ENCODE results near the gene CASKIN2.
"Not testable (repeated sequence)": the region's sequence is repeated elsewhere in the genome, so short reads cannot be mapped to it uniquely, and the experiment has no call there.

Gene CASKIN2

DNA sequence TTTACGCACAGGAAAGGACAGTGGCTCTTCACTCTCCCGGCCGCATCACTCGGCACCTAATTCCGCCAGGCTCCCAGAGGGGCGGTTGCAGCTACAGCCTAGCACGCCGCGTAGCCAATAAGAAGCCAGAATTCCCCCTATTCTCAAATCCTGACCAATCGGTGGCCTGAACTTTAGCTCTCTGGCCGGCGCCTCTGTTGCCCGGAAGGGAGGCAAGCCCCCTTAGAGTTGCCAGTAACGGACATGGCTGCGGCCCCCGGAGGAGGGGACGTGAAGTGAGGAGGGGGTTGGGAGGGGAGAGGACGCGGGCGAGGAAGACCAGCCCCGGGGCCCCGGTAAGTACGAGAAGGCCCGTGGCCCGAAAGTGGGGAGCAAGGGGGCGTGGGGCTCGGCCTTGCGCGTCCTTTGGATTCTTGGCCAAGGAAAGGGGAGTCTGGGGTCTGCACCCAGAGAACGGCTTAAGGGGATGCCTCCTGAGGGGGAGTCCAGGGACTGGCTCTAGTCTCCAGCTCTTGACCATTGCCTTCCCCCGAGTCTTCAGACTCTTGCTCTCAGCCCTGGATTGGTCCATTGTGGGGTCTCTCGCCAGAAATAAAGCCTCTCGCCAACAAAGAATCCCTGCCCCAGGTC is 58.8 kb downstream of the CASKIN2 start, which contains the start of gene TMEM94:
TSS of gene TMEM94 (plus strand) at position 219 of the 630 bp plus-strand sequence. CDS start 15,271 bp downstream, outside the sequence.
- TF ChIP-seq ZNF8 (CRISPR knock-in tag; IDR thresholded peaks at IDR 0.05) = no peak
- 0 out of 2 replicates have a peak, but pooled peaks have one; percentile 49 for TF ChIP-seq GLIS3 (CRISPR knock-in tag; IDR thresholded peaks at IDR 0.05)
- ATAC-seq = peak; percentile 97

DNA sequence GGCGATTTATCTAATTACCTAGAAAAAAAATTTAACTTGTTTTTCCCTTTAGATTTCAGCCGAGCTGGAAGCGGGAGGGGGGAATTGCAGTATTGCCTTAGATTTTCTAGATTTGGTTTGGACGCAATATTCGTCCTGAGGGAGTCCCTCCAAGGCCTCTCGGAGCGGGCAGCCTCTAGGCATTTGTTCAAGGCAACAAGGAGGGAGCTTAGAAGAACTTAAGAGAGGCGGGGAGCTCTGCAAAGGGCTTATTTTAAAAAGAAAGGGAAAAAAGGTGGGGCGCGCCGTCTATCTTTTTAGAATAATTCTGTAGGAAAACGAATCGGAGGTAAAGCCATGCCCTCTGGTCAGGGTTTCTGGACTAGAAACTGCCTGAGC is 59.3 kb downstream of the CASKIN2 start:
- TF ChIP-seq ZFP3 (CRISPR knock-in tag; IDR thresholded peaks at IDR 0.05) (no peak), PPARA (CRISPR knock-in tag; IDR thresholded peaks at IDR 0.05; ENCODE audit: borderline replicate concordance) (no peak), CSDC2 (CRISPR knock-in tag; IDR thresholded peaks at IDR 0.05) (no peak), ZFP30 (CRISPR knock-in tag; IDR thresholded peaks at IDR 0.05) (no peak), SNAI2 (CRISPR knock-in tag; IDR thresholded peaks at IDR 0.05) (no peak), TCF4 (CRISPR knock-in tag; IDR thresholded peaks at IDR 0.05; ENCODE audit: borderline replicate concordance) (no peak), RARB (CRISPR knock-in tag; IDR thresholded peaks at IDR 0.05) (no peak), POU6F1 (CRISPR knock-in tag; IDR thresholded peaks at IDR 0.05; ENCODE audit: borderline replicate concordance, low read depth) (no peak), TSHZ2 (CRISPR knock-in tag; IDR thresholded peaks at IDR 0.05) (no peak; the same call in 1 of the 2 replicates), ZNF70 (CRISPR knock-in tag; IDR thresholded peaks at IDR 0.05) (no peak), BACH2 (CRISPR knock-in tag; IDR thresholded peaks at IDR 0.05; ENCODE audit: borderline replicate concordance) (no peak), ISL1 (CRISPR knock-in tag; IDR thresholded peaks at IDR 0.05) (no peak), ESRRG (CRISPR knock-in tag; IDR thresholded peaks at IDR 0.05) (no peak), TOX (CRISPR knock-in tag; IDR thresholded peaks at IDR 0.05; ENCODE audit: borderline replicate concordance) (no peak), GLIS3 (CRISPR knock-in tag; IDR thresholded peaks at IDR 0.05) (no peak), CREB5 (CRISPR knock-in tag; IDR thresholded peaks at IDR 0.05; ENCODE audit: low read depth) (no peak)
- TF ChIP-seq, protein P1, sequence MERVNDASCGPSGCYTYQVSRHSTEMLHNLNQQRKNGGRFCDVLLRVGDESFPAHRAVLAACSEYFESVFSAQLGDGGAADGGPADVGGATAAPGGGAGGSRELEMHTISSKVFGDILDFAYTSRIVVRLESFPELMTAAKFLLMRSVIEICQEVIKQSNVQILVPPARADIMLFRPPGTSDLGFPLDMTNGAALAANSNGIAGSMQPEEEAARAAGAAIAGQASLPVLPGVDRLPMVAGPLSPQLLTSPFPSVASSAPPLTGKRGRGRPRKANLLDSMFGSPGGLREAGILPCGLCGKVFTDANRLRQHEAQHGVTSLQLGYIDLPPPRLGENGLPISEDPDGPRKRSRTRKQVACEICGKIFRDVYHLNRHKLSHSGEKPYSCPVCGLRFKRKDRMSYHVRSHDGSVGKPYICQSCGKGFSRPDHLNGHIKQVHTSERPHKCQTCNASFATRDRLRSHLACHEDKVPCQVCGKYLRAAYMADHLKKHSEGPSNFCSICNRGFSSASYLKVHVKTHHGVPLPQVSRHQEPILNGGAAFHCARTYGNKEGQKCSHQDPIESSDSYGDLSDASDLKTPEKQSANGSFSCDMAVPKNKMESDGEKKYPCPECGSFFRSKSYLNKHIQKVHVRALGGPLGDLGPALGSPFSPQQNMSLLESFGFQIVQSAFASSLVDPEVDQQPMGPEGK (CRISPR knock-in tag; IDR thresholded peaks at IDR 0.05; ENCODE audit: borderline replicate concordance) = no peak
- ATAC-seq = peak; percentile 46

GRCh38 chr17:75454672-75455071 is 60.7 kb downstream of the CASKIN2 start:
- ATAC-seq = not testable (repeated sequence)

GRCh38 chr17:75454193-75454592 is 61.1 kb downstream of the CASKIN2 start:
- no peak for ATAC-seq

More at GRCh38 chr17:75454193-75454592, 61.1 kb downstream of the CASKIN2 start:
- TF ChIP-seq, protein P1 (CRISPR knock-in tag; IDR thresholded peaks at IDR 0.05; ENCODE audit: borderline replicate concordance) = no peak
- TF ChIP-seq ESRRG (CRISPR knock-in tag; IDR thresholded peaks at IDR 0.05) (no peak), ZFP3 (CRISPR knock-in tag; IDR thresholded peaks at IDR 0.05) (no peak), TSHZ2 (CRISPR knock-in tag; IDR thresholded peaks at IDR 0.05) (no peak), PPARA (CRISPR knock-in tag; IDR thresholded peaks at IDR 0.05; ENCODE audit: borderline replicate concordance) (no peak), TOX (CRISPR knock-in tag; IDR thresholded peaks at IDR 0.05; ENCODE audit: borderline replicate concordance) (no peak), RARB (CRISPR knock-in tag; IDR thresholded peaks at IDR 0.05) (no peak), ZNF8 (CRISPR knock-in tag; IDR thresholded peaks at IDR 0.05) (no peak), ISL1 (CRISPR knock-in tag; IDR thresholded peaks at IDR 0.05) (no peak), ZC3H10 (CRISPR knock-in tag; IDR thresholded peaks at IDR 0.05) (no peak), ARNTL (CRISPR knock-in tag; IDR thresholded peaks at IDR 0.05; ENCODE audit: borderline replicate concordance, low read depth) (no peak), BACH2 (CRISPR knock-in tag; IDR thresholded peaks at IDR 0.05; ENCODE audit: borderline replicate concordance) (no peak)

Data from SK-N-SH treated with all-trans-retinoic acid at 6 μM for 48 hours (cell line).